Testis (tissue), 3 donors: Measurements from ENCODE around the gene ZNRF4. TPM values are rescaled to one million over a fixed set of nuclear protein-coding genes. Genes with fewer than 3 reads are reported as not detected.

Source experiments
- DNase-seq: peaks from one replicate; pipeline ENCODE4 v3.0.0-alpha.2; 2019
- H3K27ac ChIP-seq, 2 donors: fragments of 200-600 bp; sonication (generic); one replicate each; pipeline ENCODE4 v1.5.1; 2019
- H3K27me3 ChIP-seq: fragments of 200-600 bp; sonication (generic); one replicate; pipeline ENCODE4 v1.5.1; 2019
- H3K36me3 ChIP-seq: fragments of 200-600 bp; sonication (generic); one replicate; pipeline ENCODE4 v1.5.1; 2017; ENCODE audit warnings: low read depth; ENCODE audit errors: missing control alignments
- H3K4me1 ChIP-seq: fragments of 200-600 bp; sonication (generic); one replicate; pipeline ENCODE4 v1.5.1; 2019
- H3K4me3 ChIP-seq, 2 donors: fragments of 200-600 bp; sonication (generic); one replicate each; pipeline ENCODE4 v1.5.1; 2017 to 2019
- H3K9me3 ChIP-seq: fragments of 200-600 bp; sonication (generic); one replicate; pipeline ENCODE4 v1.5.1; 2017
- CTCF ChIP-seq, 3 experiments: fragments of 450-650 bp in 2 of 3; fragments of 200-600 bp in 1 of 3; sonication (generic) in 1 of 3; IDR thresholded peaks; one replicate each; pipeline ENCODE4 v1.5.1; 2016 to 2019; ENCODE audit warnings: antibody characterized with exemption in 3 of 3, mild to moderate bottlenecking in 2 of 3, moderate library complexity in 1 of 3
- POLR2A ChIP-seq: fragments of 450-650 bp; IDR thresholded peaks from one replicate; pipeline ENCODE4 v1.6.1; 2017; ENCODE audit warnings: antibody characterized with exemption, mild to moderate bottlenecking, moderate library complexity
- WGBS, 2 donors: methylation state at CpG; one replicate each; pipeline ENCODE4 v1.1.5; 2018; 5-methylcytosine and 5-hydroxymethylcytosine counted together
- intact Hi-C: fragments of 100-400 bp; cut with DNase I; formaldehyde crosslinking; loops from one replicate; pipeline ENCODE4 v1.15.1; 2023; ENCODE audit warnings: low total_unique reads
- polyA plus RNA-seq: library from polyadenylated mRNA; stranded (reverse); fragments of 350-450 nt; fragmentation: Illumina TruSeq; extraction: RNeasy Lipid Tissue Mini Kit (QIAGEN cat#74804); gene quantifications from one replicate; pipeline ENCODE4 v1.2.3, GENCODE V29; 2014; ENCODE audit warnings: low read depth, low replicate concordance; ENCODE audit not compliant: insufficient read depth
- total RNA-seq, 2 donors: library from RNA; depleted of rRNA; stranded (reverse); fragments of >200 nt; gene quantifications; one replicate each; pipeline ENCODE4 v1.2.3, GENCODE V29; 2016

ZNRF4 gene
- total and polyA plus RNA-seq, 3 donors from 2014 or later = 74.1 to 147 (median 137) TPM

DNA sequence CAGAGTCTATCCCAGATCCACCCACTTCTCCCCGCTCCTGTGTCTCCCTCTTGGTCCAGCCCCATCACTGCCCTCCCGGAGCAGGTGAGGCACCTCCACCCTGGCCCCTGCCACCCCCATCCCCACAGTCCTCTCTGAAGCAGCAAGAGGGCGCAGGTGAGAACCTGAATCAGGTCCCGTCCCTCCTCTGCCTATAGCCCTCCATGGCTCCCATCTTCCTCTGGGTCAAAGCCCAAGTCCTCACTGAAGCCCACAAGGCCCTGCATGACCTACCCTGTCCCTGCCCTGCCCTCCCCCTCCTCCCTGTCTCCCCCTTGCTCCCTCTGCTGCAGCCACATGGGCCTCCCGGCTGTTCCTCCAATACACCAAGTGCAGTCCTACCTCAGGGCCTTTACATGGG lies 10.8 kb upstream of the ZNRF4 start:
- DNase-seq = no peak
- no peak overlapping the region for H3K4me3 ChIP-seq
- H3K9me3 ChIP-seq = no peaks in the 10 kb centered on the region
- H3K27ac ChIP-seq = no peak overlapping the region
- H3K4me1 ChIP-seq = no peaks in the 10 kb centered on the region
- H3K36me3 ChIP-seq = no peaks in the 10 kb centered on the region
- intact Hi-C loops = no loop called here
- H3K27me3 ChIP-seq = no peaks in the 10 kb centered on the region
- 79 to 81% methylated on average over 5 of the region's 5 CpGs for WGBS, 2 donors
- no peak for TF ChIP-seq CTCF (IDR thresholded peaks at IDR 0.05)
- no peak for TF ChIP-seq POLR2A

DNA sequence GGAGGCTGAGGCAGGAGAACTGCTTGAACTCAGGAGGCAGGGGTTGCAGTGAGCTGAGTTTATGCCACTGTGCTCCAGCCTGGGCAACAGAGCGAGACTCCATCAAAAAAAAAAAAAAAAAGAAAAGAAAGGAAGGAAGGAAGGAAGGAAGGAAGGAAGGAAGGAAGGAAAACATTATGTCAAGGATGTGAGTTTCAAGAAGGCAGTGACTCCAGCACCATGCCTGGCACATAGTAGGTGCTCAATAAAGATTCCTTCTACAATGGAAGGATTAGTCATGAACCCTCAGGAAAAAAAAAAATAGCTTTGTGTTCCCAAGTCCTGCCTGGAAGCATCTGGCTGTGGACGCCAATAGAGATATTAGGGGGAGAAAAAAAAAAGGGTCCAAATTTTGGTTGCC lies 10.1 kb upstream of the ZNRF4 start:
- TF ChIP-seq POLR2A (no peak), CTCF (IDR thresholded peaks at IDR 0.05) (no peak)
- 0 to 25% methylated on average over 1 of the region's 2 CpGs for WGBS, 2 donors
- Histone ChIP-seq H3K27ac (no peak overlapping the region), H3K4me1 (no peaks in the 10 kb centered on the region), H3K36me3 (no peaks in the 10 kb centered on the region), H3K9me3 (no peaks in the 10 kb centered on the region), H3K4me3 (no peak overlapping the region), H3K27me3 (no peaks in the 10 kb centered on the region)
- intact Hi-C loops = no loop called here
- DNase-seq = no peak

DNA sequence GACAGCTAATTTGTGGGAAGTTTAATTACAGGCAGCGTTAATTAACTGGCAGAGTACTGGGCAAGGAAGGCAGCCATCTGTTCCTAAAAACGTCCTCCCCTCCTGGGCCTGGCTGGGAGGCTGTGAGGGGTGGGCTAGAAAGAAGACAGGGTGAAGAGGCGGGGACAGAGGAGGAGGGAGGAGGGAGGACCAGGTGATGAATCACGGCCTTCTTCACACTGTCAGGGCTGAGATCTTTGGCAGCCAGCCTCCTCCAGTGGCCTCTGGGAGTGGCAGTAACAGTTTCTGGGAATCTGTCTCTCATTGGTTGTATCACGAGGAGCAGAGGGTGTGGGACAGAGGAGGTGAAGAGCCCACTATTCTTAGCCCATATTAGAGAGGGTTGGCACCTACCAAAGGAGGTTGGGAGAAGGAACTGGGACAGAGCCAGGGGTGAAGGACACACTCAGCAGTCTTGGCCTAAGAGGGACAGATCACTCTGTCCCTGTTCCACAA lies 9.6 kb upstream of the ZNRF4 start:
- H3K36me3 ChIP-seq = no peaks in the 10 kb centered on the region
- 35 to 45% methylated on average over 5 of the region's 5 CpGs for WGBS, 2 donors
- no peak overlapping the region for H3K4me3 ChIP-seq
- TF ChIP-seq CTCF (IDR thresholded peaks at IDR 0.05) = no peak
- no peak for TF ChIP-seq POLR2A
- H3K27ac ChIP-seq = no peak overlapping the region
- intact Hi-C loops = no loop called here
- DNase-seq = no peak
- no peaks in the 10 kb centered on the region for H3K27me3 ChIP-seq
- H3K4me1 ChIP-seq = no peaks in the 10 kb centered on the region
- no peaks in the 10 kb centered on the region for H3K9me3 ChIP-seq

GRCh38 chr19:5447700-5448311 lies 7.4 kb upstream of the ZNRF4 start:
- WGBS, 2 donors = 50 to 57% methylated on average over 15 of the region's 15 CpGs
- no peak overlapping the region for H3K4me3 ChIP-seq
- H3K9me3 ChIP-seq = no peaks in the 10 kb centered on the region
- DNase-seq = no peak
- intact Hi-C loops = no loop called here
- no peaks in the 10 kb centered on the region for H3K4me1 ChIP-seq
- H3K27me3 ChIP-seq = no peaks in the 10 kb centered on the region
- no peak overlapping the region for H3K27ac ChIP-seq
- H3K36me3 ChIP-seq = no peaks in the 10 kb centered on the region
- TF ChIP-seq CTCF (IDR thresholded peaks at IDR 0.05) (no peak), POLR2A (no peak)

DNA sequence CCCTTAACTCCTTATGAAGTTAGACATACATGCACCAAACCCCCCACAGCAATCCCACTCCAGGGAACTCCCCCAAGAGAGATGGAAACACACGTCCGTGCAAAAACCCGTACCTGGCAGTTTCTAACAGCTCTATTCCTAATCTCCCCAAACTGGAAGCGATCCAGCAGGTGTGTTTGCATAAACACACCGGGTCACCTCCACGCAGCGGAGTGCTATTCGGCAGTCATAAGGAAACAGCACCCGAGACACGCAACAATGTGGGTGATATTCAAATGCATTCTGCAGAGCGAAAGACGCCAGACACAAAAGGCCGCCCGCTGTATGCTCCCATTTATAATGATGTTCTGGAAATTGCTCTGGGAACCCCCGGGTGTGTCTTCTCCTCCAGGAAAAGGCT lies 6.8 kb upstream of the ZNRF4 start:
- DNase-seq = no peak
- intact Hi-C loops = no loop called here
- H3K9me3 ChIP-seq = no peaks in the 10 kb centered on the region
- no peaks in the 10 kb centered on the region for H3K36me3 ChIP-seq
- H3K4me3 ChIP-seq = no peak overlapping the region
- H3K27ac ChIP-seq = no peak overlapping the region
- 61 to 70% methylated on average over 13 to 15 of the region's 15 CpGs for WGBS, 2 donors
- no peak for TF ChIP-seq POLR2A
- TF ChIP-seq CTCF (IDR thresholded peaks at IDR 0.05) = no peak
- H3K27me3 ChIP-seq = no peaks in the 10 kb centered on the region
- H3K4me1 ChIP-seq = no peaks in the 10 kb centered on the region
